Measurements from ENCODE around the gene PRDM16. TPM values are rescaled to one million over a fixed set of nuclear protein-coding genes. Genes with fewer than 3 reads are reported as not detected.
A peak's percentile ranks its signal among the peaks of the same experiment; 100 is the strongest.

Gene PRDM16
- total and polyA plus RNA-seq, 2 of the 13 experiments (the other 11 are each of a cell fraction or from before 2014, with no cell fraction given): 0.15 to 0.81 TPM

GRCh38 chr1:3450983-3451382 lies 382.0 kb downstream of the PRDM16 start (continued):
- TF ChIP-seq HNRNPK (IDR thresholded peaks at IDR 0.05; ENCODE audit: low read depth, low read length, poor library complexity, severe bottlenecking): no peak
- TF ChIP-seq, protein P1, sequence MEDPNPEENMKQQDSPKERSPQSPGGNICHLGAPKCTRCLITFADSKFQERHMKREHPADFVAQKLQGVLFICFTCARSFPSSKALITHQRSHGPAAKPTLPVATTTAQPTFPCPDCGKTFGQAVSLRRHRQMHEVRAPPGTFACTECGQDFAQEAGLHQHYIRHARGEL (CRISPR knock-in tag; IDR thresholded peaks at IDR 0.05): no peak
- TF ChIP-seq, protein P2, sequence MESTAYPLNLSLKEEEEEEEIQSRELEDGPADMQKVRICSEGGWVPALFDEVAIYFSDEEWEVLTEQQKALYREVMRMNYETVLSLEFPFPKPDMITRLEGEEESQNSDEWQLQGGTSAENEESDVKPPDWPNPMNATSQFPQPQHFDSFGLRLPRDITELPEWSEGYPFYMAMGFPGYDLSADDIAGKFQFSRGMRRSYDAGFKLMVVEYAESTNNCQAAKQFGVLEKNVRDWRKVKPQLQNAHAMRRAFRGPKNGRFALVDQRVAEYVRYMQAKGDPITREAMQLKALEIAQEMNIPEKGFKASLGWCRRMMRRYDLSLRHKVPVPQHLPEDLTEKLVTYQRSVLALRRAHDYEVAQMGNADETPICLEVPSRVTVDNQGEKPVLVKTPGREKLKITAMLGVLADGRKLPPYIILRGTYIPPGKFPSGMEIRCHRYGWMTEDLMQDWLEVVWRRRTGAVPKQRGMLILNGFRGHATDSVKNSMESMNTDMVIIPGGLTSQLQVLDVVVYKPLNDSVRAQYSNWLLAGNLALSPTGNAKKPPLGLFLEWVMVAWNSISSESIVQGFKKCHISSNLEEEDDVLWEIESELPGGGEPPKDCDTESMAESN (CRISPR knock-in tag; conservative IDR thresholded peaks at IDR 0.05): no peak
- no peak for TF ChIP-seq TBL1XR1 (IDR thresholded peaks at IDR 0.05; ENCODE audit: borderline replicate concordance, low read length, partially characterized antibody)
- TF ChIP-seq FOXA3 (CRISPR knock-in tag; IDR thresholded peaks at IDR 0.05): no peak
- peak; percentile 59; the same call in 1 of the 2 replicates for TF ChIP-seq ZNF317 (CRISPR knock-in tag; IDR thresholded peaks at IDR 0.05)
- peak; percentile 94 for TF ChIP-seq ZNF263 (CRISPR knock-in tag; IDR thresholded peaks at IDR 0.05)
- peak; percentile 85 for TF ChIP-seq AGO2 (optimal IDR thresholded peaks at IDR 0.05; ENCODE audit: low read depth, low read length)
- TF ChIP-seq ZNF335 (CRISPR knock-in tag; IDR thresholded peaks at IDR 0.05): no peak
- TF ChIP-seq ZNF792 (CRISPR knock-in tag; IDR thresholded peaks at IDR 0.05): no peak
- TF ChIP-seq ZFYVE20 (CRISPR knock-in tag; IDR thresholded peaks at IDR 0.05; ENCODE audit: borderline replicate concordance, low read depth): no peak
- peak; percentile 74 for TF ChIP-seq RXRA (CRISPR knock-in tag; IDR thresholded peaks at IDR 0.05)
- no peak for TF ChIP-seq YEATS4 (CRISPR knock-in tag; IDR thresholded peaks at IDR 0.05; ENCODE audit: borderline replicate concordance)
